Measurements from ENCODE around the gene KMT2D.
A peak's percentile ranks its signal among the peaks of the same experiment; 100 is the strongest.

The KMT2D gene

GRCh38 chr12:49061157-49061650 is 610 bp upstream of the KMT2D start:
- no peaks in the 10 kb centered on the region for H3K27me3 ChIP-seq (ENCODE audit: control insufficient read depth in 2 of 2, insufficient read depth in 2 of 2, low read length in 2 of 2)
- H3K4me3 ChIP-seq (ENCODE audit: low read length in 2 of 2), result peak overlapping the region; percentile 91 to 93
- no peaks in the 10 kb centered on the region for H3K9me3 ChIP-seq (ENCODE audit: control insufficient read depth in 2 of 2, low read length in 2 of 2)
- H3K36me3 ChIP-seq (ENCODE audit: control insufficient read depth in 2 of 2, insufficient read depth in 2 of 2, low read length in 2 of 2), result no peaks in the 10 kb centered on the region
- peak overlapping the region; percentile 90 to 94 for H3K27ac ChIP-seq (ENCODE audit: low read depth in 2 of 2, low read length in 2 of 2)
- H3K4me1 ChIP-seq (ENCODE audit: control insufficient read depth in 2 of 2, insufficient read depth in 2 of 2, low read length in 2 of 2), result peaks cover 34 to 40% of the 10 kb centered on the region in 2 donors
- H3K9ac ChIP-seq (ENCODE audit: low read depth in 1 of 2, low read length in 2 of 2), result peak overlapping the region; percentile 91 to 92

GRCh38 chr12:49059299-49060171 is 1.1 kb downstream of the KMT2D start:
- Histone ChIP-seq H3K36me3 (ENCODE audit: control insufficient read depth in 2 of 2, insufficient read depth in 2 of 2, low read length in 2 of 2) (peaks cover 4 to 7% of the 10 kb centered on the region in 2 donors), H3K9ac (ENCODE audit: low read depth in 1 of 2, low read length in 2 of 2) (peak overlapping the region; percentile 91 to 92), H3K4me1 (ENCODE audit: control insufficient read depth in 2 of 2, insufficient read depth in 2 of 2, low read length in 2 of 2) (peaks cover 47 to 48% of the 10 kb centered on the region in 2 donors), H3K9me3 (ENCODE audit: control insufficient read depth in 2 of 2, low read length in 2 of 2) (no peaks in the 10 kb centered on the region), H3K27me3 (ENCODE audit: control insufficient read depth in 2 of 2, insufficient read depth in 2 of 2, low read length in 2 of 2) (no peaks in the 10 kb centered on the region), H3K4me3 (ENCODE audit: low read length in 2 of 2) (peak overlapping the region; percentile 91 to 93), H3K27ac (ENCODE audit: low read depth in 2 of 2, low read length in 2 of 2) (peak overlapping the region; percentile 90 to 94)

GRCh38 chr12:49059045-49059298 is 1.6 kb downstream of the KMT2D start:
- Histone ChIP-seq H3K4me3 (ENCODE audit: low read length in 2 of 2) (peak overlapping the region; percentile 91 to 93), H3K9ac (ENCODE audit: low read depth in 1 of 2, low read length in 2 of 2) (peak overlapping the region; percentile 91 to 92), H3K9me3 (ENCODE audit: control insufficient read depth in 2 of 2, low read length in 2 of 2) (no peaks in the 10 kb centered on the region), H3K27ac (ENCODE audit: low read depth in 2 of 2, low read length in 2 of 2) (peak overlapping the region; percentile 90 to 94), H3K4me1 (ENCODE audit: control insufficient read depth in 2 of 2, insufficient read depth in 2 of 2, low read length in 2 of 2) (peaks cover 47 to 48% of the 10 kb centered on the region in 2 donors), H3K27me3 (ENCODE audit: control insufficient read depth in 2 of 2, insufficient read depth in 2 of 2, low read length in 2 of 2) (no peaks in the 10 kb centered on the region), H3K36me3 (ENCODE audit: control insufficient read depth in 2 of 2, insufficient read depth in 2 of 2, low read length in 2 of 2) (peaks cover 9 to 13% of the 10 kb centered on the region in 2 donors)

GRCh38 chr12:49058366-49059044 is 2.1 kb downstream of the KMT2D start:
- Histone ChIP-seq H3K27me3 (ENCODE audit: control insufficient read depth in 2 of 2, insufficient read depth in 2 of 2, low read length in 2 of 2) (no peaks in the 10 kb centered on the region), H3K27ac (ENCODE audit: low read depth in 2 of 2, low read length in 2 of 2) (peak overlapping the region; percentile 31 to 94), H3K9ac (ENCODE audit: low read depth in 1 of 2, low read length in 2 of 2) (peak overlapping the region; percentile 91 to 92), H3K9me3 (ENCODE audit: control insufficient read depth in 2 of 2, low read length in 2 of 2) (no peaks in the 10 kb centered on the region), H3K4me3 (ENCODE audit: low read length in 2 of 2) (peak overlapping the region; percentile 91 to 93), H3K4me1 (ENCODE audit: control insufficient read depth in 2 of 2, insufficient read depth in 2 of 2, low read length in 2 of 2) (peaks cover 47 to 48% of the 10 kb centered on the region in 2 donors), H3K36me3 (ENCODE audit: control insufficient read depth in 2 of 2, insufficient read depth in 2 of 2, low read length in 2 of 2) (peaks cover 13 to 17% of the 10 kb centered on the region in 2 donors)

GRCh38 chr12:49057888-49058287 is 2.7 kb downstream of the KMT2D start:
- no peaks in the 10 kb centered on the region for H3K9me3 ChIP-seq (ENCODE audit: control insufficient read depth in 2 of 2, low read length in 2 of 2)
- peak overlapping the region; percentile 31 to 48 for H3K27ac ChIP-seq (ENCODE audit: low read depth in 2 of 2, low read length in 2 of 2)
- H3K4me3 ChIP-seq (ENCODE audit: low read length in 2 of 2), result peak overlapping the region; percentile 91 to 93
- H3K9ac ChIP-seq (ENCODE audit: low read depth in 1 of 2, low read length in 2 of 2), result peak overlapping the region; percentile 91 to 92
- no peaks in the 10 kb centered on the region for H3K27me3 ChIP-seq (ENCODE audit: control insufficient read depth in 2 of 2, insufficient read depth in 2 of 2, low read length in 2 of 2)
- peaks cover 47 to 48% of the 10 kb centered on the region in 2 donors for H3K4me1 ChIP-seq (ENCODE audit: control insufficient read depth in 2 of 2, insufficient read depth in 2 of 2, low read length in 2 of 2)
- H3K36me3 ChIP-seq (ENCODE audit: control insufficient read depth in 2 of 2, insufficient read depth in 2 of 2, low read length in 2 of 2), result peaks cover 19 to 24% of the 10 kb centered on the region in 2 donors

GRCh38 chr12:49055978-49056754 is 4.4 kb downstream of the KMT2D start:
- Histone ChIP-seq H3K4me1 (ENCODE audit: control insufficient read depth in 2 of 2, insufficient read depth in 2 of 2, low read length in 2 of 2) (peaks cover 43 to 44% of the 10 kb centered on the region in 2 donors), H3K4me3 (ENCODE audit: low read length in 2 of 2) (peak overlapping the region in 1 of 2 donors; percentile 91), H3K27ac (ENCODE audit: low read depth in 2 of 2, low read length in 2 of 2) (peak overlapping the region in 1 of 2 donors; percentile 32), H3K36me3 (ENCODE audit: control insufficient read depth in 2 of 2, insufficient read depth in 2 of 2, low read length in 2 of 2) (peaks cover 36 to 40% of the 10 kb centered on the region in 2 donors), H3K27me3 (ENCODE audit: control insufficient read depth in 2 of 2, insufficient read depth in 2 of 2, low read length in 2 of 2) (no peaks in the 10 kb centered on the region), H3K9me3 (ENCODE audit: control insufficient read depth in 2 of 2, low read length in 2 of 2) (no peaks in the 10 kb centered on the region), H3K9ac (ENCODE audit: low read depth in 1 of 2, low read length in 2 of 2) (peak overlapping the region in 1 of 2 donors; percentile 38)

GRCh38 chr12:49055092-49055491 is 5.5 kb downstream of the KMT2D start:
- no peaks in the 10 kb centered on the region for H3K27me3 ChIP-seq (ENCODE audit: control insufficient read depth in 2 of 2, insufficient read depth in 2 of 2, low read length in 2 of 2)
- H3K27ac ChIP-seq (ENCODE audit: low read depth in 2 of 2, low read length in 2 of 2), result no peak overlapping the region
- H3K9me3 ChIP-seq (ENCODE audit: control insufficient read depth in 2 of 2, low read length in 2 of 2), result no peaks in the 10 kb centered on the region
- peaks cover 47 to 51% of the 10 kb centered on the region in 2 donors for H3K36me3 ChIP-seq (ENCODE audit: control insufficient read depth in 2 of 2, insufficient read depth in 2 of 2, low read length in 2 of 2)
- peaks cover 40 to 42% of the 10 kb centered on the region in 2 donors for H3K4me1 ChIP-seq (ENCODE audit: control insufficient read depth in 2 of 2, insufficient read depth in 2 of 2, low read length in 2 of 2)
- no peak overlapping the region for H3K4me3 ChIP-seq (ENCODE audit: low read length in 2 of 2)
- no peak overlapping the region for H3K9ac ChIP-seq (ENCODE audit: low read depth in 1 of 2, low read length in 2 of 2)

- Histone ChIP-seq H3K27ac (ENCODE audit: low read depth in 2 of 2, low read length in 2 of 2) (no peak overlapping the region), H3K9me3 (ENCODE audit: control insufficient read depth in 2 of 2, low read length in 2 of 2) (no peaks in the 10 kb centered on the region), H3K27me3 (ENCODE audit: control insufficient read depth in 2 of 2, insufficient read depth in 2 of 2, low read length in 2 of 2) (no peaks in the 10 kb centered on the region), H3K4me3 (ENCODE audit: low read length in 2 of 2) (no peak overlapping the region), H3K9ac (ENCODE audit: low read depth in 1 of 2, low read length in 2 of 2) (no peak overlapping the region), H3K36me3 (ENCODE audit: control insufficient read depth in 2 of 2, insufficient read depth in 2 of 2, low read length in 2 of 2) (peaks cover 51 to 56% of the 10 kb centered on the region in 2 donors), H3K4me1 (ENCODE audit: control insufficient read depth in 2 of 2, insufficient read depth in 2 of 2, low read length in 2 of 2) (peaks cover 40 to 42% of the 10 kb centered on the region in 2 donors)
These were observed 6.1 kb downstream of the KMT2D start for GRCh38 chr12:49054524-49054923.

GRCh38 chr12:49054096-49054495 is 6.5 kb downstream of the KMT2D start:
- H3K36me3 ChIP-seq (ENCODE audit: control insufficient read depth in 2 of 2, insufficient read depth in 2 of 2, low read length in 2 of 2), result peaks cover 55 to 60% of the 10 kb centered on the region in 2 donors
- no peaks in the 10 kb centered on the region for H3K9me3 ChIP-seq (ENCODE audit: control insufficient read depth in 2 of 2, low read length in 2 of 2)
- H3K27ac ChIP-seq (ENCODE audit: low read depth in 2 of 2, low read length in 2 of 2), result no peak overlapping the region
- H3K27me3 ChIP-seq (ENCODE audit: control insufficient read depth in 2 of 2, insufficient read depth in 2 of 2, low read length in 2 of 2), result no peaks in the 10 kb centered on the region
- H3K9ac ChIP-seq (ENCODE audit: low read depth in 1 of 2, low read length in 2 of 2), result no peak overlapping the region
- no peak overlapping the region for H3K4me3 ChIP-seq (ENCODE audit: low read length in 2 of 2)
- H3K4me1 ChIP-seq (ENCODE audit: control insufficient read depth in 2 of 2, insufficient read depth in 2 of 2, low read length in 2 of 2), result peaks cover 37 to 41% of the 10 kb centered on the region in 2 donors
